GM18526 (cell line): ENCODE results near the gene RASGRF1.

Experiments
- POLR2A ChIP-seq: IDR thresholded peaks from 3 replicates; pipeline ENCODE4 v1.6.1; 2011; ENCODE audit not compliant: insufficient read length; ENCODE audit errors: extremely low read depth

RASGRF1 gene

DNA sequence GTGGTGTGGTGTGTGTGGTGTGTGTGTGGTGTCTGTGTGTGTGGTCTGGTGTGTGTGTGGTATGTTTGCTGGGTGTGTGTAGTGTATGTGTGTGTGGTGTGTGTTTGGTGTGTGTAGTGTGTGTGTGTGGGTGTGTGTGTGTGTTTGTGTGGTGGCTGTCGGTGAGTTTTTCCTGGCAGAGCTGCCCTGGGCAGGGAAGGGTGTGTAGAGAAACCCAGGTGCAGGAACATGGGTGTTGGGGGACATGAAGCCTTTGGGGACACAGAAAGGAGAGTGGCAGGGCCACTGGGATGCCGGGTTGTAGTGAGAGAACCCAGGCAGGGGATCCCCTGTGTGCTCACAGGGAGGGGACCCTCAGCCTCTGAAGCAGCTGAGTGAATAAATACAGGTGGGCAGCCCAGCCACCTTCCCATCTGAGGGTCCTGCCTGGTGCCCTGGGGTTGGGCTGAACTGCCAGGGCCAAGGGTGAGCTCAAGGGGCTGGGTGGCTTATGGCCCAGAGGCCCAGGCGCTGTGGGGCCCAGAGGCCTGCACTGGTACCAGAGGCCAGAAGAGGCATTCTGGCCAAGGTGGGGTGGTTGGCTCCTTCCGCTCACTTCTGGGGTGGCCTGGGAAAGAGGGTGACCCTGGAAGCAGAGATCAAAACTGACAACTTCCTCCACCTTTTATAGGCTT, 97.2 kb downstream of the RASGRF1 start:
- TF ChIP-seq POLR2A: no peak

DNA sequence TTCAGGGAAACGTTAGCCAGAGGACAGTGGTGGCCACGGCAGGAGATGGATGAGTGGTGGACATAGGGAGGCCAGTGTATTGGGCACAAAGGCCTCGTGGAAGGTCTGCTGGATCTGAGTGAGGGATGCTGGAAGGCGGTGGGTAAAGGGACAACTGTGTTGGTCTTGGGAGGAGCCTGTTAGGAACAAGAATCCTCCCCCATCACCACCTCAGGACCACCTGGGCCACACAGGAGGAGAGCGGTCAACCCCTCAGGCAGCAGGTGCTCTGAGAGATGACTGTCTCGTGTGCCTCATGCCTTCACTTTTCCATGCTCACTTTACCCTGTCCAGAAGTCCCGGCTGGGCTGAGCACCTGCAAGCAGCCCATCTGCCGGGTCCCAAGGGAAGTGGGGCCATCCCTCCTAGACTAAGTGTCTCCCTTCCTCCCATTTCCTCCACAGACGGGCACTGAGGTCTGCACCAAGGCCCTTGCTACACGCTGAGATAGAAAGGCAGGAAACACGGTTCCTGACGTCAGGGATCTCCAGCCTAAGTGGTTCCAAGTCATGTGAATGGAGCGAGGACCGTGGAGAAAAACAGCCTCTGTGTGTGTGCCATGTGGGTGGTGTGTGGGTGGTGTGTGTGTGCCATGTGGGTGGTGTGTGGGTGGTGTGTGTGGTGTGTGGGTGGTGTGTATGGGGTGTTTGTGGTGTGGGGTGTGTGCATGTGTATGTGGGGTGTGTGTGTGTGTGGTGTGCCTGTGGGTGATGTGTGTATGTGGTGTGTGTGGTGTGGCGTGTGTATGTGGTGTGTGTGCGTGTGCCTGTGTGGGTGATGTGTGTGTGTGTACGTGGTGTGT, 97.9 kb downstream of the RASGRF1 start:
- TF ChIP-seq POLR2A: no peak

- no peak for TF ChIP-seq POLR2A
Measured at GRCh38 chr15:78991879-78992278, 98.7 kb downstream of the RASGRF1 start.

DNA sequence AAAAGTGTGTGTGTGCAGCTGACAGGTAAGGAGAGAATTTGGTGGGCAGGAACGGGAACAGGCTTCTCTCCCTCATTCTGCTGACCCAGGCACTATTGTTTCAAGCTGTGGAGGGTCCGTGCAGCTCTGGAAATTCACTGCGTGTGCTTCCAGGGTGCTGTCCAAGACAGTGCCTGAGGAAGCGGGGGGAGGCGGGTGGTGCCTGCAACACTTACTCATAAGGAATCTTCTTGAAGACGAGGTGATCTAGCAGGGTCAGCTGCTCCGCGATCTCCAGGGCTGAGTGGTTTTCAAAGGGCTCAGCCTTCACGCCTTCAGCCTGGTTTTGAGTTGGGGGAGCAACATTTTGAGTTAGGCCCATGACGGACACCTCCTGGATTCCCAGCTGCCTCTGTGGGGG, 99.1 kb downstream of the RASGRF1 start:
- no peak for TF ChIP-seq POLR2A

GRCh38 chr15:78990278-78990677, 100.3 kb downstream of the RASGRF1 start:
- TF ChIP-seq POLR2A: no peak

DNA sequence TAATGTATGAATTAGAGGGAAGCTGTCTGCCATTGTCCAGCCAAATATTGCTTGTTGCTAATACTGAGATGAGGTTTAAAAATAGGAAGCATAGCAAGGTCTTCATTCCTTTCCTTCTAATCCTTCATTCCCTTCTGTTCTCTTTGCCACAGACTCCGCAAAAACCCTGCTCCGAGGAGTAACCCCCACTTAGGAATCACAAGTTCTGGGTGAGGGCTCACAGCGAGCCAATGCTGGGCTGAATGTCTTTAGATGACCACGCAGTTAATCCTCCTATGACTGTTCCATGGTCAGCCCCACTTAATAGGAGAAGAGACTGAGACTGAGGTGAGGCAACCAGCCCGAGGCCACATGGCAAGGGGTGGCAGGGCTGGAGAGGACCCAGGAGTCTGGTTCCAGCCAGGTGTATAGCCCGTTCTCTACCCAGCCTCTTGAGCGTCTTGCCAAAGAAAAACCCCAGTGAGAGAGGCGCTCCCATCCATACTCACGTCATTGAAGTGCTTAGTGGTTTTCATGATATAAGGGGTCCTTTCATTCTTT, 100.8 kb downstream of the RASGRF1 start:
- no peak for TF ChIP-seq POLR2A

DNA sequence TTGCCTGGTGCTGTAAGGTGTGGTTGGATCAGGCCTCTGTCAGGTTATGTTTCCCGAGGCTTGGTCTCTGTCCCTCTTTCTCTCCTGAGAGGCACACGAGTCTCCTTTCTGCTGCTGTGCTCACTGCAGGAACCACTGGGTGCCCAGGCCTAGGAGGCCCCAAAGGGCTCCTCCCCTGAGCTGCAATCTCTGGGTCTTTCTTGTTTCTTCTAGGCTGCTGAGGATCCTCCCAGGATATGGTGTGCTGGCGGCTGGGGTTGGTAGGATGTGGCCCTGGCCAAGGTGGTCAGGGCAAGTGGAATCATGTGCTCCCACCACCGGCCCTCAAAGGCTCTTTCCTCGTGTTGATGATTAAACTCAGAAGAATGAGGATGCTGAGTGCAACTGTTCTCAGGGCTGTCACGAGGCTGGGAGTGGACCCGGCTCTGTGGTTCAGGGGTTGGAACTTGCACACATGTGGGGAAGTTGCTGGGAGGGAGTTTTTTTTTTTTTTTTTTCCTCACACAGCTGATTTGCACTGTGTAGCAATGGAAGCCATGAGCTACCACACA, 102.1 kb downstream of the RASGRF1 start:
- TF ChIP-seq POLR2A: no peak

GRCh38 chr15:78987556-78988360, 102.8 kb downstream of the RASGRF1 start:
- TF ChIP-seq POLR2A: no peak

DNA sequence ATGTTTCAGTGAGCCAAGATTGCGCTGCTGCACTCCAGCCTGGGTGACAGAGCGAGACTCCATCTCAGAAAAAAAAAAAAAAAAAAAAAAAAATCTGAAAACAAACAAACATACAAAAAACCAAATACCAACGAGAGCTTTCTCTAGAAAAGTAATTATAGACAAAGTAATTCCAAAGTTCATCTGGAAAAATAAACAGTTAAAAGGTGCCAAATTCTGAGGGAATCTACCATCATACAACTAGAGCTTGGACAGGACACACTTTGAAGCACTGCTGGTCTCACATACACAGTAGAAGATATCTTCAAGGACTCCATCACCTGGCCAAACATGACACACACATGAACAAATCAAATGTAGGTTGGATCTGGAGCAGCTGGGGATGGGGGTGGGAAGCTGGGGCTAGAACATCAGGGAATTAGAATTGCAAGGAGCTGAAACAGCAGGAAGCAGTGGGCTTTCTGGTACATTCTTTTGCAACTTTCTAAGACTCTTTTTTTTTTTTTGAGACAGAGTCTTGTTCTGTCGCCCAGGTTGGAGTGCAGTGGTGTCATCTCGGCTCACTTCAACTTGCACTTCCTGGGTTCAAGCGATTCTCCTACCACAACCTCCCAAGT, 104.6 kb downstream of the RASGRF1 start:
- TF ChIP-seq POLR2A: no peak

DNA sequence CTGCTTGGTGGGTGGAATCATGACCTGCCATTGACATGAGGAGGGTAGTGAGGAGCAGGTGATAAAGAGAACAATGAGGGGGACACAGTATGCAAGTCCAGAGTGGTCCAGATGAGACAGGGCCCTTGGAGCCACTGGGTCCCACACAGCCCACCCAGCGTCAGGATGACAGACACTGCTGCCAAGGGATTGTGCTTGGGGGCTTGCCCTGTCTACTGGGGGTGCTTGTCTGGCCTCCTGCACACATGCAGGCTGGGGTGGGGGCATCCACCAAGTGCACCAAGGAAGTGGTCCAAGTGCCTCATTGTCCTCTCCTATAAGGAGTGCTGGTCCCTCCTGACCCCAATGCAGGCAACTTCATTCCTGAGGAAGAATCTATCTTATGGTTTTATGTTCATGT, 106.5 kb downstream of the RASGRF1 start:
- TF ChIP-seq POLR2A: no peak

- no peak for TF ChIP-seq POLR2A
Measured at GRCh38 chr15:78983146-78983918, 107.2 kb downstream of the RASGRF1 start.

- TF ChIP-seq POLR2A: no peak
Measured at GRCh38 chr15:78982736-78983135, 107.8 kb downstream of the RASGRF1 start.

- TF ChIP-seq POLR2A: no peak
Measured at GRCh38 chr15:78981532-78982313, 108.9 kb downstream of the RASGRF1 start.
